ENCODE data around the gene CALML5. TPM values are rescaled to one million over a fixed set of nuclear protein-coding genes. Genes with fewer than 3 reads are reported as not detected.

Gene CALML5
- total and polyA plus RNA-seq, 9 of the 15 experiments (the other 6 are each of a cell fraction or from before 2014, with no cell fraction given) = not detected

- in situ Hi-C loops (cut with MboI) = no loop called here
- ChIA-PET CTCF (ENCODE audit: low intra/inter-chr PET ratio) (no interaction called here), POLR2A (interaction anchor here (0.9 to 1.8 kb wide), 3 partner anchors 10 to 15 kb away, joined by 3 to 9 read pairs (median 3); no protein-coding TSS in a partner anchor)
- peak overlapping the region; percentile 94 for H2AFZ ChIP-seq (ENCODE audit: low read depth, low read length)
- H3K4me1 ChIP-seq (replicated peaks in 1 of 2; ENCODE audit: control insufficient read depth in 2 of 2, insufficient read depth in 2 of 2, low read length in 2 of 2) = peaks cover 9 to 21% of the 10 kb centered on the region in 2 experiments
- H3K79me2 ChIP-seq (ENCODE audit: control insufficient read depth, insufficient read depth, low read length) = no peaks in the 10 kb centered on the region
- no peaks in the 10 kb centered on the region for H3K9me1 ChIP-seq (ENCODE audit: control insufficient read depth, insufficient read depth, low read length)
- intact Hi-C loops (cut with micrococcal nuclease) = no loop called here
- no peaks in the 10 kb centered on the region for H3K27me3 ChIP-seq (ENCODE audit: control insufficient read depth in 2 of 2, insufficient read depth in 2 of 2, low read length in 2 of 2)
- ATAC-seq (peak; percentile 73), DNase-seq (ENCODE audit: extremely low read depth in 1 of 4, low spot score in 3 of 4) (peak; percentile 39 to 60 (median 48)), FAIRE-seq (peak; percentile 69)
- no peak overlapping the region for H3K4me3 ChIP-seq
- peak overlapping the region; percentile 41 to 57; a peak in 3 of 4 replicates for H3K9ac ChIP-seq (ENCODE audit: insufficient read depth in 1 of 2, low read depth in 2 of 2, low read length in 2 of 2)
- peak overlapping the region; percentile 56 for H3K4me2 ChIP-seq (ENCODE audit: insufficient read depth, low read length)
- no peaks in the 10 kb centered on the region for H4K20me1 ChIP-seq (replicated peaks; ENCODE audit: control insufficient read depth, insufficient read depth, low read length)
- WGBS (ENCODE audit: insufficient coverage, low coverage, missing lambda C conversion rate) = 33% methylated on average over 16 of the region's 19 CpGs
- no peaks in the 10 kb centered on the region for H3K36me3 ChIP-seq (ENCODE audit: control insufficient read depth, insufficient read depth, low read length)
- peak overlapping the region; percentile 49; the same call in 2 of the 3 replicates for H3K27ac ChIP-seq (ENCODE audit: extremely low read depth, low read depth, low read length)
- no TSS peak for BruUV-seq (replicated peaks)
- H3K9me3 ChIP-seq (replicated peaks; ENCODE audit: control insufficient read depth, insufficient read depth, low read depth, low read length) = no peaks in the 10 kb centered on the region
- no peak for TF ChIP-seq FOXO4 (CRISPR knock-in tag; IDR thresholded peaks at IDR 0.05)
- TF ChIP-seq YBX1 (IDR thresholded peaks at IDR 0.05) = no peak
- TF ChIP-seq RBM17 (IDR thresholded peaks at IDR 0.05; ENCODE audit: borderline replicate concordance, low read depth, low read length) = no peak
- peak; percentile 11; the same call in 1 of the 2 replicates for TF ChIP-seq TCF3 (CRISPR knock-in tag; IDR thresholded peaks at IDR 0.05)
- no peak for TF ChIP-seq ZBTB33 (CRISPR knock-in tag; IDR thresholded peaks at IDR 0.05)
- TF ChIP-seq DPF2 (IDR thresholded peaks at IDR 0.05) = no peak
- no peak for TF ChIP-seq ZNF76 (CRISPR knock-in tag; IDR thresholded peaks at IDR 0.05; ENCODE audit: borderline replicate concordance)
- no peak for TF ChIP-seq RFX7 (CRISPR knock-in tag; IDR thresholded peaks at IDR 0.05)
- TF ChIP-seq ATF4 (CRISPR knock-in tag; IDR thresholded peaks at IDR 0.05) = no peak
- no peak for TF ChIP-seq KAT8 (IDR thresholded peaks at IDR 0.05; ENCODE audit: low read depth)
- peak; percentile 80 for TF ChIP-seq L3MBTL2 (IDR thresholded peaks at IDR 0.05)
- no peak for TF ChIP-seq RBM14 (IDR thresholded peaks at IDR 0.05; ENCODE audit: borderline replicate concordance, insufficient read depth, low read depth, low read length)
- peak; percentile 64; the same call in 1 of the 2 replicates for TF ChIP-seq DMBX1 (CRISPR knock-in tag; IDR thresholded peaks at IDR 0.05; ENCODE audit: borderline replicate concordance)
- TF ChIP-seq ZNF444 (CRISPR knock-in tag; IDR thresholded peaks at IDR 0.05) = no peak
- no peak for TF ChIP-seq MYBL2 (IDR thresholded peaks at IDR 0.05; ENCODE audit: low read depth)
- TF ChIP-seq MYBL2 (CRISPR knock-in tag; IDR thresholded peaks at IDR 0.05; ENCODE audit: borderline replicate concordance) = no peak
- TF ChIP-seq CSDE1 (IDR thresholded peaks at IDR 0.05) = no peak
- no peak for TF ChIP-seq MEIS2 (IDR thresholded peaks at IDR 0.05; ENCODE audit: partially characterized antibody)
- TF ChIP-seq ZNF311 (CRISPR knock-in tag; IDR thresholded peaks at IDR 0.05) = 0 out of 2 replicates have a peak, but pooled peaks have one; percentile 52
- TF ChIP-seq HDAC8 (tag; IDR thresholded peaks at IDR 0.05) = no peak
These were observed 39.7 kb upstream of the CALML5 start for GRCh38 chr10:5538892-5539651.
